GM12891 (cell line): Measurements from ENCODE around the gene ATP1A3.

Source experiments
- PAX5 ChIP-seq: IDR thresholded peaks from 2 replicates; pipeline ENCODE4 v1.6.1; 2011; ENCODE audit warnings: low read length, moderate library complexity, mild to moderate bottlenecking; ENCODE audit not compliant: insufficient read depth, severe bottlenecking
- POLR2A ChIP-seq: IDR thresholded peaks from 2 replicates; pipeline ENCODE4 v1.6.1; 2011; ENCODE audit warnings: low read depth, low read length, control low read depth
- POLR2AphosphoS5 ChIP-seq: IDR thresholded peaks from 2 replicates; pipeline ENCODE4 v1.6.1; 2011; ENCODE audit warnings: low read depth, low read length, control low read depth
- POU2F2 ChIP-seq: IDR thresholded peaks from 2 replicates; pipeline ENCODE4 v1.6.1; 2011; ENCODE audit warnings: low read depth, mild to moderate bottlenecking, control low read depth, low read length, moderate library complexity
- SPI1 ChIP-seq: IDR thresholded peaks from 2 replicates; pipeline ENCODE4 v1.6.1; 2011; ENCODE audit warnings: low read depth, low read length, control low read depth
- TAF1 ChIP-seq: IDR thresholded peaks from 2 replicates; pipeline ENCODE4 v1.6.1; 2011; ENCODE audit warnings: low read depth, low read length, control low read depth

- TF ChIP-seq POLR2A, result no peak
- no peak for TF ChIP-seq POLR2AphosphoS5
- no peak for TF ChIP-seq TAF1
- no peak for TF ChIP-seq SPI1
- no peak for TF ChIP-seq PAX5
- no peak for TF ChIP-seq POU2F2
These were observed 57.6 kb downstream of the ATP1A3 start for GRCh38 chr19:41936416-41936850.
